DOHH2 (cell line): ENCODE data around the gene SLC12A8.

Source experiments
- H3F3A ChIP-seq: fragments of 200-600 bp; sonication (generic), shearing (Covaris generic); 2 replicates; pipeline ENCODE4 v1.6.0; 2016; ENCODE audit warnings: antibody characterized with exemption, mild to moderate bottlenecking; ENCODE audit not compliant: control insufficient read depth, insufficient read depth
- H3K27ac ChIP-seq: fragments of 200-600 bp; sonication (generic); 2 replicates; pipeline ENCODE4 v1.5.1; 2014; ENCODE audit warnings: low read depth, mild to moderate bottlenecking, low read length, moderate library complexity
- H3K27me3 ChIP-seq: fragments of 200-600 bp; sonication (generic); 2 replicates; pipeline ENCODE4 v1.6.1; 2014; ENCODE audit warnings: mild to moderate bottlenecking, low read length, mixed read lengths; ENCODE audit not compliant: control insufficient read depth
- H3K36me3 ChIP-seq: fragments of 200-600 bp; sonication (generic); 2 replicates; pipeline ENCODE4 v1.6.1; 2014; ENCODE audit warnings: mild to moderate bottlenecking, low read length, moderate library complexity, mixed read lengths; ENCODE audit not compliant: control insufficient read depth
- H3K4me1 ChIP-seq: fragments of 200-600 bp; sonication (generic); 2 replicates; pipeline ENCODE4 v1.6.1; 2014; ENCODE audit warnings: mild to moderate bottlenecking, low read length, mixed read lengths; ENCODE audit not compliant: control insufficient read depth
- H3K4me2 ChIP-seq: fragments of 200-600 bp; sonication (generic); 2 replicates; pipeline ENCODE4 v1.6.0; 2014; ENCODE audit warnings: mild to moderate bottlenecking, low read length, moderate library complexity
- H3K4me3 ChIP-seq: fragments of 200-600 bp; sonication (generic); 2 replicates; pipeline ENCODE4 v1.5.1; 2014; ENCODE audit warnings: mild to moderate bottlenecking, low read length, mixed read lengths
- H3K79me2 ChIP-seq: fragments of 200-600 bp; sonication (generic); 2 replicates; pipeline ENCODE4 v1.6.1; 2014; ENCODE audit warnings: mild to moderate bottlenecking, low read length, mixed read lengths; ENCODE audit not compliant: control insufficient read depth
- H3K9me2 ChIP-seq: fragments of 200-600 bp; sonication (generic); replicated peaks from 2 replicates; pipeline ENCODE4 v1.6.1; 2014; ENCODE audit warnings: mild to moderate bottlenecking, low read length, mixed read lengths; ENCODE audit not compliant: control insufficient read depth
- H3K9me3 ChIP-seq: fragments of 200-600 bp; sonication (generic); 2 replicates; pipeline ENCODE4 v1.6.1; 2014; ENCODE audit warnings: antibody characterized with exemption, low read length, mixed read lengths; ENCODE audit not compliant: control insufficient read depth, insufficient read depth
- H4K20me1 ChIP-seq: fragments of 200-600 bp; sonication (generic); 2 replicates; pipeline ENCODE4 v1.6.0; 2014; ENCODE audit warnings: low read depth, mild to moderate bottlenecking, antibody characterized with exemption, low read length, moderate library complexity; ENCODE audit not compliant: control insufficient read depth, insufficient read depth
- CTCF ChIP-seq: fragments of 200-600 bp; sonication (generic); IDR thresholded peaks from one replicate; pipeline ENCODE4 v1.5.1; 2014; ENCODE audit warnings: antibody characterized with exemption, mild to moderate bottlenecking, low read depth, low read length; ENCODE audit not compliant: poor library complexity, severe bottlenecking
- EZH2phosphoT487 ChIP-seq: fragments of 200-600 bp; sonication (generic); IDR thresholded peaks from 2 replicates; pipeline ENCODE4 v1.6.1; 2017; ENCODE audit warnings: borderline replicate concordance, mild to moderate bottlenecking, antibody characterized with exemption, low read length, moderate library complexity, mixed read lengths

SLC12A8 gene

GRCh38 chr3:125061170-125061569 lies 151.4 kb downstream of the SLC12A8 start:
- Histone ChIP-seq H3F3A (no peaks in the 10 kb centered on the region), H4K20me1 (no peaks in the 10 kb centered on the region), H3K27ac (no peak overlapping the region), H3K36me3 (no peaks in the 10 kb centered on the region), H3K9me3 (no peaks in the 10 kb centered on the region), H3K27me3 (peaks cover 35% of the 10 kb centered on the region), H3K4me3 (no peak overlapping the region), H3K79me2 (no peaks in the 10 kb centered on the region), H3K4me1 (no peaks in the 10 kb centered on the region), H3K4me2 (no peak overlapping the region), H3K9me2 (no peaks in the 10 kb centered on the region)
- no peak for TF ChIP-seq EZH2phosphoT487

DNA sequence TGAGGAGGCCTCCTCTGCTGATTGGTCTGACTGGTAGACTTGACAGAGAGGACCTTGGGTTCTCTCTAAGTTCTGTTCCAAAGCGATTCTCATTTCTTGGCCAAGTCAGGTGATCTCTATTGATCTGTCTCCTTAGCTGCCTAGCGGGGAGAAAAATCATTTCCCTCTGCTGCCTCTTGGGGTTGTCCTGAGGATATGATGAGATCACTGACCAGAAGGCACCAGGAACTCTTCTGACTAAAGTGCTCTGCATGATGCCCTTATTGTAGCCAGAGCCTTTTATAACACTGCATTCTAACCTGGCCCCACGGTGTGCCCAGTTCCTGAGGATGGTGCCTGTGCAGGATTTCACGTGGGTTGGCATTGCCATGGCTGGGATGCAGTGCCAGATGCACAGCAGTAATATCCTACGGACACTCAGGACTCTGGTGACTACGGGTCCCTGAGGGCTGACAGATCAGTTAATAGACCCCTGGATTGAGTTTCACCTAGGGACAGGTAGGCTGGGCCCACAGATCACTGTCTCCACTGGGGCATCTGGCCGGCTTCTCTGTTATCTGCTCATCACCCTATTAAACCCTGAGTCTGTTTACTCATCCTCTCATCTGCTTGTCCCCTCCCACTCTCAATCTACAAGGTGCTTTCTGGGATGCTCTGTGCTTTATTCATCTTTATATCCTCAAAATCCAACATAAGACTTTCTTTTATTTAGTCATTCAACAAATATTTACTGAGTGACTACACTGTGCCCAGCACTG lies 152.9 kb downstream of the SLC12A8 start:
- Histone ChIP-seq H3K9me3 (no peaks in the 10 kb centered on the region), H3K4me1 (peaks cover 7% of the 10 kb centered on the region; the same call in 1 of the 2 replicates), H3K36me3 (no peaks in the 10 kb centered on the region), H3K79me2 (no peaks in the 10 kb centered on the region), H3K27me3 (peaks cover 45% of the 10 kb centered on the region), H3K4me3 (no peak overlapping the region), H3F3A (no peaks in the 10 kb centered on the region), H3K9me2 (no peaks in the 10 kb centered on the region), H3K4me2 (no peak overlapping the region), H3K27ac (no peak overlapping the region), H4K20me1 (no peaks in the 10 kb centered on the region)
- TF ChIP-seq EZH2phosphoT487 (no peak), CTCF (no peak)

DNA sequence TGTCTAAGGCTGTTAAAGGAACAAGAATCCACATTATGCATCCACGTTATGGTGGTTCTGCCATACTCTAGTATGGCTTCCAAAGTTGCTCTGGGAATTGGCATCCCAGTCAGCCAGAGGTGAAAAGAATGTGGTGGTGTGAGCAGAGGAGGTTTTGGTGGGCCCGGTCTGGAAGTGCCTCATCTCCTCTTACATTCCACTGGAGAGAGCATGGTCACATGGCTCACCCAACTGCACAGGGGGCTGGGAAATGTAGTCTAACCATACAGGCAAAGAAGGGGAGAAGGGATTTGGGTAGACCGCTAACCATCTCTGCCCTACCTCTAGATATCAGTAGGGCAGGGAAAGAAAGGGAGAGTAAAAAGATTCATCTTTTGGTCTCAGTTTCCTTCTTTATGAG lies 153.6 kb downstream of the SLC12A8 start:
- Histone ChIP-seq H3K27ac (no peak overlapping the region), H3K4me1 (peaks cover 8% of the 10 kb centered on the region; the same call in 1 of the 2 replicates), H3K79me2 (no peaks in the 10 kb centered on the region), H3F3A (no peaks in the 10 kb centered on the region), H3K9me2 (no peaks in the 10 kb centered on the region), H3K4me2 (no peak overlapping the region), H3K27me3 (peaks cover 52% of the 10 kb centered on the region), H3K4me3 (no peak overlapping the region), H3K9me3 (no peaks in the 10 kb centered on the region), H3K36me3 (no peaks in the 10 kb centered on the region), H4K20me1 (no peaks in the 10 kb centered on the region)
- TF ChIP-seq EZH2phosphoT487 (no peak), CTCF (no peak)

DNA sequence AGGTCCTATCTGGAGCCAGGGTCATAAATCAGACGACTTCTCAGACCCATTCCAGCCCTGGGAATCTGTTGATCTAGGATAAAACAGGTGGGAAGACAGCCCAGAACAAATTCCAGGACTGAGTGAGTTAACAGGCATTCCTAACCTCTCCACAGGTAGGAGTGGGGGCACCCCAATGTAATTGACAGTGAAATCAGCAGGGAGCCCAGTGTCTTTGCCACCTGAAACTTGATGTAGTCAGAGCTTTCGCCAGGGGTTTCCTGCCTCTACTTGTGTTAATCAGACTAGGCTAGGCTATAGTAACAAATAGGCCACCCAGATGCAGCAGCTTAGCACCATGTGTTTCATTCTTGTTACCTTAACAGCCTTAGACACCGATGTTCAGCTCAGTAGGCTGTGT lies 154.0 kb downstream of the SLC12A8 start:
- Histone ChIP-seq H3K79me2 (no peaks in the 10 kb centered on the region), H3K9me2 (no peaks in the 10 kb centered on the region), H3K27ac (no peak overlapping the region), H3K4me2 (no peak overlapping the region), H4K20me1 (no peaks in the 10 kb centered on the region), H3K4me1 (peaks cover 8% of the 10 kb centered on the region; the same call in 1 of the 2 replicates), H3K36me3 (no peaks in the 10 kb centered on the region), H3F3A (no peaks in the 10 kb centered on the region), H3K27me3 (peaks cover 56% of the 10 kb centered on the region), H3K4me3 (no peak overlapping the region), H3K9me3 (no peaks in the 10 kb centered on the region)
- TF ChIP-seq CTCF (no peak), EZH2phosphoT487 (no peak)
